ENCODE data around the gene B3GNT4. TPM values are rescaled to one million over a fixed set of nuclear protein-coding genes. Genes with fewer than 3 reads are reported as not detected.

B3GNT4 gene
- total RNA-seq, 120 experiments from 2014 or later: 2.7 to 30.2 (median 10.5) TPM

Other genes starting within 250 kb of the B3GNT4 start
- 10 to 100 TPM; 25.2 to 50.3 (median 39.4) TPM for gene BCL7A, start 181.8 kb upstream of the B3GNT4 start, total RNA-seq
- 10 to 100 TPM; 22.2 to 78.4 (median 49.7) TPM for gene MLXIP, start 125.0 kb upstream of the B3GNT4 start, total RNA-seq
- not detected for gene IL31, start 29.5 kb upstream of the B3GNT4 start, total RNA-seq
- 10 to 100 TPM in 17 of 120 experiments, 1 to 10 TPM in 103; 2.5 to 12.7 (median 7.7) TPM for gene LRRC43, start 20.6 kb upstream of the B3GNT4 start, total RNA-seq
- 10 to 100 TPM; 26.7 to 52.0 (median 41.8) TPM for gene DIABLO, start 22.3 kb downstream of the B3GNT4 start, total RNA-seq
- gene VPS33A, start 62.8 kb downstream of the B3GNT4 start, total RNA-seq: 10 to 100 TPM; 17.9 to 38.0 (median 28.0) TPM
- gene CLIP1, start 219.0 kb downstream of the B3GNT4 start, total RNA-seq: 100 to 1,000 TPM in 119 of 120 experiments, 10 to 100 TPM in 1; 83.6 to 189 (median 139) TPM